ENCODE results near the gene RLN3. TPM values are rescaled to one million over a fixed set of nuclear protein-coding genes. Genes with fewer than 3 reads are reported as not detected.
"Not testable (repeated sequence)": the region's sequence is repeated elsewhere in the genome, so short reads cannot be mapped to it uniquely, and the experiment has no call there.

Gene RLN3
- total RNA-seq, 1 experiment from 2014 or later = not detected

- no peak overlapping the region for H3K27ac Mint-ChIP-seq (ENCODE audit: unreplicated experiment)
Observed at GRCh38 chr19:14035706-14036105, 7.8 kb downstream of the RLN3 start.

DNA sequence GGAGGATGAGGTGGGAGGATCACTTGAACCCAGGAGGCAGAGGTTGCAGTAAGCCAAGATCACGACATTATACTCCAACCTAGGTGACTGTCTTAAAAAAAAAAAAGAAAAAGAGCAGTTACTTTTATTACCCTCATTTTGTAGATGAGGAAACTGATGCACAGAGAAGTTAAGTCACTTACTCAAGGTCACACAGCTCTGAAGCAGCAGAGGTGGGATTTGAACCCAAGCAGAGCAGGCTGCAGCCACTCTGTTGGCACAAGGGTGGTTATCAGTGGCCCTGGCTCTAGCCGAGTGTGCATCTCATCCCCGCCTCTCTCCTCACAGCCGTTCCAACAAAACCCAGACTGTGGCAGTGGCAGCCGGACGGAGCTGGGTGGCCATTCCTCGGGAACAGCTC is 11.2 kb downstream of the RLN3 start:
- TF ChIP-seq, protein P1, sequence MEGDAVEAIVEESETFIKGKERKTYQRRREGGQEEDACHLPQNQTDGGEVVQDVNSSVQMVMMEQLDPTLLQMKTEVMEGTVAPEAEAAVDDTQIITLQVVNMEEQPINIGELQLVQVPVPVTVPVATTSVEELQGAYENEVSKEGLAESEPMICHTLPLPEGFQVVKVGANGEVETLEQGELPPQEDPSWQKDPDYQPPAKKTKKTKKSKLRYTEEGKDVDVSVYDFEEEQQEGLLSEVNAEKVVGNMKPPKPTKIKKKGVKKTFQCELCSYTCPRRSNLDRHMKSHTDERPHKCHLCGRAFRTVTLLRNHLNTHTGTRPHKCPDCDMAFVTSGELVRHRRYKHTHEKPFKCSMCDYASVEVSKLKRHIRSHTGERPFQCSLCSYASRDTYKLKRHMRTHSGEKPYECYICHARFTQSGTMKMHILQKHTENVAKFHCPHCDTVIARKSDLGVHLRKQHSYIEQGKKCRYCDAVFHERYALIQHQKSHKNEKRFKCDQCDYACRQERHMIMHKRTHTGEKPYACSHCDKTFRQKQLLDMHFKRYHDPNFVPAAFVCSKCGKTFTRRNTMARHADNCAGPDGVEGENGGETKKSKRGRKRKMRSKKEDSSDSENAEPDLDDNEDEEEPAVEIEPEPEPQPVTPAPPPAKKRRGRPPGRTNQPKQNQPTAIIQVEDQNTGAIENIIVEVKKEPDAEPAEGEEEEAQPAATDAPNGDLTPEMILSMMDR (IDR thresholded peaks at IDR 0.05; ENCODE audit: unreplicated experiment) = no peak
- H3K27me3 Mint-ChIP-seq (ENCODE audit: unreplicated experiment) = no peaks in the 10 kb centered on the region
- no peaks in the 10 kb centered on the region for H3K4me1 Mint-ChIP-seq (ENCODE audit: low read depth, unreplicated experiment)
- H3K36me3 Mint-ChIP-seq (ENCODE audit: insufficient read depth, unreplicated experiment) = no peaks in the 10 kb centered on the region
- BruUV-seq (replicated peaks) = no TSS peak
- no peak overlapping the region for H3K27ac Mint-ChIP-seq (ENCODE audit: unreplicated experiment)
- CTCF ChIA-PET = interaction anchor here (0.6 kb wide), 1 partner anchor 35 kb away, joined by 4 read pairs; no protein-coding TSS in a partner anchor
- H3K9me3 Mint-ChIP-seq (ENCODE audit: low read depth, unreplicated experiment) = no peaks in the 10 kb centered on the region
- intact Hi-C loops (cut with micrococcal nuclease; ENCODE audit: unreplicated experiment) = no loop called here
- DNase-seq = no peak
- no peak overlapping the region for H3K4me3 Mint-ChIP-seq (ENCODE audit: low read depth, unreplicated experiment)

More at GRCh38 chr19:14035706-14036105, 7.8 kb downstream of the RLN3 start:
- no peak overlapping the region for H3K4me3 Mint-ChIP-seq (ENCODE audit: low read depth, unreplicated experiment)
- H3K4me1 Mint-ChIP-seq (ENCODE audit: low read depth, unreplicated experiment) = no peaks in the 10 kb centered on the region
- CTCF ChIA-PET = no interaction called here
- peaks cover 13% of the 10 kb centered on the region for H3K36me3 Mint-ChIP-seq (ENCODE audit: insufficient read depth, unreplicated experiment)
- DNase-seq = no peak
- TF ChIP-seq, protein P1 (IDR thresholded peaks at IDR 0.05; ENCODE audit: unreplicated experiment) = no peak
- H3K27me3 Mint-ChIP-seq (ENCODE audit: unreplicated experiment) = no peaks in the 10 kb centered on the region
- no peaks in the 10 kb centered on the region for H3K9me3 Mint-ChIP-seq (ENCODE audit: low read depth, unreplicated experiment)
- no TSS peak for BruUV-seq (replicated peaks)
- intact Hi-C loops (cut with micrococcal nuclease; ENCODE audit: unreplicated experiment) = no loop called here

DNA sequence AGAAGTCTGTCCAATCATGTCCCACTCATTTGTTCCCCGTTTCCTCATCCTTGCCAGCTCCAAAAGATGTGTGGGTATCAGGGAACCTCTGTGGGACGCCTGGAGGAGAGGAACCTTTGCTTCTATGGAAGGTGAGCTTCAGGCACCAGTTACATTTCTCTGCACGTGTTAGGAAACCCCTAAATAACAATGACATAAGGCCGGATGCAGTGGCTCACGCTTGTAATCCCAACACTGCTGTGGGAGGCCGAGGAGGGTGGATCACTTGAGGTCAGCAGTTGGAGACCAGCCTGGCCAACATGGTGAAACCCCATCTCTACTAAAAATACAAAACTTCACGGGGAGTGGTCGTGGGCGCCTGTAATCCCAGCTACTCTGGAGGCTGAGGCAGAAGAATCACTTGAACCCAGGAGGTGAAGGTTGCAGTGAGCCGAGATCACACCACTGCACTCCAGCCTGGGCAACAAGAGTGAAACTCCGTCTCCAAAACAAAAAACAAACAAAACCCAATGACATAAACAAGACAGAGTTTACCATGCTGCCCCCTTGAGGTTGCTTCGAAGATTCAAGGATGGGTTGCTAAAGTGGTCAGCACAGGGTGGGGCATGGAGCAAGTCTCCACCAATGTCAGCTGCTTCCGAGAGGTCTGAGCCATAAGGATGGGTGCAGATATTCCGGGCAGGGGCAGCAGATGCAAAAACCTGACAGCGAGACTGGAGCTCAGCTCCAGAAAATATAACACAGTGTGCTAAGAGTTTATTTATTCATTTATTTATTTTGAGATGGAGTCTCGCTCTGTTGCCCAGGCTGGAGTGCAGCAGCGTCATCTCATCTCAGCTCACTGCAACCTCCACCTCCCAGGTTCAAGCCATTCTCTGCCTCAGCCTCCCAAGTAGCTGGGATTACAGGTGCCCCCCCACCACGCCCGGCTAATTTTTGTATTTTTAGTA is 15.0 kb downstream of the RLN3 start:
- H3K36me3 Mint-ChIP-seq (ENCODE audit: insufficient read depth, unreplicated experiment); H3K27ac Mint-ChIP-seq (ENCODE audit: unreplicated experiment); H3K27me3 Mint-ChIP-seq (ENCODE audit: unreplicated experiment); H3K4me1 Mint-ChIP-seq (ENCODE audit: low read depth, unreplicated experiment); H3K4me3 Mint-ChIP-seq (ENCODE audit: low read depth, unreplicated experiment); CTCF ChIA-PET; intact Hi-C loops (cut with micrococcal nuclease; ENCODE audit: unreplicated experiment); H3K9me3 Mint-ChIP-seq (ENCODE audit: low read depth, unreplicated experiment); BruUV-seq (replicated peaks): not testable (repeated sequence)
- TF ChIP-seq, protein P1 (IDR thresholded peaks at IDR 0.05; ENCODE audit: unreplicated experiment) = peak; percentile 39
- peak; percentile 45 for DNase-seq

DNA sequence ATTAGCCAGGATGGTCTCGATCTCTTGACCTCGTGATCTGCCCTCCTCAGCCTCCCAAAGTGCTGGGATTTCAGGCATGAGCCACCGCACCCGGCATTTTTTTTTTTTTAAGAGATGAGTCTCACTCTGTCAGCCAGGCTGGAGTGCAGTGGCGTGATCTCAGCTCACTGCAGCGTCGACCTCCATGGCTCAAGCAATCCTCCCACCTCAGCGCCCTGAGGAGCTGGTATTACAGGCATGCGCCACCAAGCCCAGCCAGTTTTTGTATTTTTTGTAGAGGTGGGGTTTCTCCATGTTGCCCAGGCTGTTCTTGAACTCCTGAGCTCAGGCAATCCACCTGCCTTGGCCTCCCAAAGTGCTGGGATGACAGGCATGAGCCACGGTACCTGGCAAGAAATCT is 19.9 kb downstream of the RLN3 start:
- H3K4me3 Mint-ChIP-seq (ENCODE audit: low read depth, unreplicated experiment); BruUV-seq (replicated peaks); DNase-seq; intact Hi-C loops (cut with micrococcal nuclease; ENCODE audit: unreplicated experiment); H3K4me1 Mint-ChIP-seq (ENCODE audit: low read depth, unreplicated experiment); H3K9me3 Mint-ChIP-seq (ENCODE audit: low read depth, unreplicated experiment); H3K27me3 Mint-ChIP-seq (ENCODE audit: unreplicated experiment); H3K27ac Mint-ChIP-seq (ENCODE audit: unreplicated experiment): not testable (repeated sequence)
- CTCF ChIA-PET = interaction anchor here (0.7 to 0.9 kb wide), 2 partner anchors 16 to 27 kb away, joined by 4 read pairs; partner anchors contain the start of gene IL27RA
- H3K36me3 Mint-ChIP-seq (ENCODE audit: insufficient read depth, unreplicated experiment) = peaks cover 12% of the 10 kb centered on the region

Measured in Calu3 (cell line).